ENCODE data around the gene KRTAP10-6.
"Not testable (repeated sequence)": the region's sequence is repeated elsewhere in the genome, so short reads cannot be mapped to it uniquely, and the experiment has no call there.

GRCh38 chr21:44638506-44639330 lies 46.4 kb upstream of the KRTAP10-6 start:
- TF ChIP-seq EZH2 (IDR thresholded peaks at IDR 0.05; ENCODE audit: low read length, unreplicated experiment); CTCF (conservative IDR thresholded peaks at IDR 0.05; ENCODE audit: low read depth, low read length); EZH2phosphoT487 (IDR thresholded peaks at IDR 0.05; ENCODE audit: borderline replicate concordance, low read length): not testable (repeated sequence)

Data from PC-3 (cell line).